ENCODE measurements around the gene PRAF2. TPM values are rescaled to one million over a fixed set of nuclear protein-coding genes. Genes with fewer than 3 reads are reported as not detected.

PRAF2 gene
- total and polyA plus RNA-seq, 9 of the 15 experiments (the other 6 are each of a cell fraction or from before 2014, with no cell fraction given), result 0.24 to 5.7 (median 2.0) TPM

GRCh38 chrX:49100704-49101628 is 27.2 kb upstream of the PRAF2 start (continued):
- no peak for TF ChIP-seq KLF13 (tag; IDR thresholded peaks at IDR 0.05; ENCODE audit: borderline replicate concordance, low read depth)
- TF ChIP-seq TFE3 (CRISPR knock-in tag; IDR thresholded peaks at IDR 0.05), result no peak
- no peak for TF ChIP-seq ZNF23 (CRISPR knock-in tag; IDR thresholded peaks at IDR 0.05)
- TF ChIP-seq ZNF512 (tag; IDR thresholded peaks at IDR 0.05), result no peak
- no peak for TF ChIP-seq SRSF9 (IDR thresholded peaks at IDR 0.05; ENCODE audit: borderline replicate concordance, low read depth, low read length)
- TF ChIP-seq JUND (IDR thresholded peaks at IDR 0.05; ENCODE audit: borderline replicate concordance, low read depth, low read length), result 0 out of 2 replicates have a peak, but pooled peaks have one; percentile 8
- no peak for TF ChIP-seq JUND (tag; IDR thresholded peaks at IDR 0.05; ENCODE audit: borderline replicate concordance, low read depth, low read length)
- no peak for TF ChIP-seq HEY1 (CRISPR knock-in tag; IDR thresholded peaks at IDR 0.05; ENCODE audit: borderline replicate concordance)
- TF ChIP-seq ZNF12 (CRISPR knock-in tag; IDR thresholded peaks at IDR 0.05), result no peak
- TF ChIP-seq HMBOX1 (IDR thresholded peaks at IDR 0.05), result no peak
- TF ChIP-seq ERF (CRISPR knock-in tag; IDR thresholded peaks at IDR 0.05), result no peak
- peak; percentile 71 for TF ChIP-seq POLR2B (IDR thresholded peaks at IDR 0.05; ENCODE audit: low read depth, partially characterized antibody)
- no peak for TF ChIP-seq ZNF239 (CRISPR knock-in tag; IDR thresholded peaks at IDR 0.05)
- no peak for TF ChIP-seq DEAF1 (CRISPR knock-in tag; IDR thresholded peaks at IDR 0.05)
- TF ChIP-seq NFATC3 (IDR thresholded peaks at IDR 0.05), result no peak
- TF ChIP-seq RBM15 (IDR thresholded peaks at IDR 0.05; ENCODE audit: insufficient read depth, low read length), result no peak
- TF ChIP-seq MIER1 (IDR thresholded peaks at IDR 0.05; ENCODE audit: low read depth), result no peak
- TF ChIP-seq TRIM28 (IDR thresholded peaks at IDR 0.05), result no peak
- peak; percentile 89 for TF ChIP-seq POLR2A (conservative IDR thresholded peaks at IDR 0.05)
